Ecto neural progenitor cell (in vitro differentiated cells): ENCODE results near the gene NFYA.

ENCODE experiments used
- DNase-seq: peaks from one replicate; pipeline ENCODE4 v3.0.0-alpha.2; 2018; ENCODE audit warnings: low spot score

Gene NFYA

GRCh38 chr6:41072836-41073202 is at the start of gene NFYA:
TSS of gene NFYA (plus strand) at chr6:41072974. CDS start at chr6:41079090, 6,116 bp downstream.
- peak; percentile 100 for DNase-seq

DNA sequence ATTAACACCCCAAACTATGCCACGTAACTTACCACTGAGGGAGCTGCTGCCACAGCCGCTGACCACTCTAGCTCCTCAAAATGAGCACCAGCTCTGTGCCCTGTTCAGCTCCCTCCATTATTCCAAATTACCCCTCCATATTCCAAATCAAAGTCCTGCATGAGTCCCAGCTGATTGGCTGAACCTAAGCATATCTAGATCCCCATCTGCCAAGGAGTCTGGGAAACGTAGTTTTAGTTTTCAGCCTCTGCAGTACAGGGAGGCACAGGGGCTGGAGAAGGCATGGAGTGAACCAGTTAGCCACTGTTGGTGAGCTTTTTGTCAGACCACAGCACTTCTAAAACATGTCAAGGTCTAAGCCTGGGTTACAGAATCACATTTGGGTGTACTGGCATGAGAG is 49.7 kb upstream of the NFYA start:
- DNase-seq = no peak

DNA sequence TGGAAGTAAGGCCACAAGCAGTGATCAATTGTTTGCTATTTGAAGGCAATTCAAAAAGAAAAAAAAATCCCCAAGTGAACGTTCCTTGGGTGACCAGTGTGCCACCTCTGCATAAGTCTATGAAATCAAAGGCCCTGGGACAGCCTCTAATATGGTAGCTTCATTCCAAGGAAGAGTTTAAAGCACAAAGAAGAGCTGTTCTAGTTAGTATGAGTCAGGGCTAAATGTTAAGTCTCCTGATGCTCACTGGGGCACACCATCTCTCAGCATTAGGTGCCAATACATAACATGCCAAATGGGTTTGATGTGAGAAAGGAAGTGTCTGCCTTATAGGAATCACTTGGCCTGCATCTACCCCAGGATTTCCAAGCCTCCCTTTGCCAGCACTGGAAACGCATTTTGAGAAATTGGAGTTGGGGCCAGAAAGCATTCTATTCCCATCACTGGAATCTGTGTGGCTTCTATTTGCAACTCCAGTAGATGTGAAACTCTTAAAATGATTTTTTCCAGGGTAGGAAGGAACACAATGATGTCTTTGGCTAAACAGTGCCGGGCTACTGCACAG is 46.7 kb upstream of the NFYA start:
- no peak for DNase-seq

- DNase-seq = no peak
Measured at GRCh38 chr6:41027241-41027640, 45.5 kb upstream of the NFYA start.

DNA sequence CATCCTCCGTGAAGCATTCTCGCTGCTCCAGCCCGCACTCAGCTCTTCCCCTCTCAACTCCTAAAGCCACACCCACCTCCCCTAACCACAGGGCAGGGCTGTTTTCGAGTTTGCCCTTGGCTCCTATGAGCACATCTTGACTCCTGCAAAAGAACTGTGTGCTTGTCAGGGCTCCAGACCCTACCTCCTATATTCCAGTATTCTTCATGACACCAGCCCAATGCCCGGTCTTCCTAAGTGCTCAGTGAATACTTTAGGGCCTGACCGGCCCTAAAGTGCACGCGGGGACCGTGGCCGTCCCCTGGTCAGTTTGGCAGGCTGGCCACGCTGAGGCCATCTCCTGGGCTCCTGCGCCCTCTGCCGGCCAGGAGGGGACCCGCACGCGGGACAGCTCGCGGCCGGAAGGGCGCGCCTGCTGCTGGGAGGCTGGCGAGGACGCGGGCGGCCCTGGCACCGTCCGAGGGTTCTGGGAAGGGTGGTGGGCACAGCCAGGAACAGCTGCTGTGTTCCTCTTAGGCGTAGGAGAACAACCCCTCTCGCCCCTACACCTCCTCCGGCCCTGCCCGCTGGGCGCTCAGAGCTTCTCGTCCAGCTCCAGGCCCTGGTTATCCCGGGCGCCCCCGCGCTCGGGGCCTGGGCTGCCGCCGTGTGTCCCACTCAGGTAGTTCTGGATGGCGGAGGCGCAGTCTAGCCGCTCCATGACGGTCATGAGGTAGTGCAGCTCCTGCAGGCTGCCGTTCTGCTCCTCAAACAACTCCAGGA is 44.8 kb upstream of the NFYA start:
- DNase-seq = peak; percentile 91

- DNase-seq = no peak
Measured at GRCh38 chr6:41028561-41029412, 44.0 kb upstream of the NFYA start.

GRCh38 chr6:41032830-41033229 is 39.9 kb upstream of the NFYA start:
- no peak for DNase-seq

- DNase-seq = no peak
Measured at GRCh38 chr6:41033776-41034175, 39.0 kb upstream of the NFYA start.

DNA sequence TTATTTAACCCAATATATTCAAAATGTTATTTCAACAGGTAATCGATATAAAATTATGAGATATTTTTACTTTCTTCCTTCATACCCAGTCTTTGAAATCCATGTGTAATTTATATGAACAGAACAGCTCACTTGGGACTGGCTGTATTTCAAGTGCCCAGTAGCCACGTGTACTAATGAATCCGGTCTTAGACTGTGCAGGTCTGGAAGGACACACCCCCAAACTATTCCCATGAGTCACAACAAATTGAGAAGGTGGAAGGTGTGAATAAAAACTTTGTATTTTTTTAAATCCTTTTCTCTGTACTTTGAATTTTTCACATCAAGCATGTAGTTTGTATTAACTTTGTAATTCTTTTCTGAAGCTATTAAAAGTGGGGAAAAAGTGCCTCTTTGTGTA is 36.6 kb upstream of the NFYA start:
- DNase-seq = no peak

DNA sequence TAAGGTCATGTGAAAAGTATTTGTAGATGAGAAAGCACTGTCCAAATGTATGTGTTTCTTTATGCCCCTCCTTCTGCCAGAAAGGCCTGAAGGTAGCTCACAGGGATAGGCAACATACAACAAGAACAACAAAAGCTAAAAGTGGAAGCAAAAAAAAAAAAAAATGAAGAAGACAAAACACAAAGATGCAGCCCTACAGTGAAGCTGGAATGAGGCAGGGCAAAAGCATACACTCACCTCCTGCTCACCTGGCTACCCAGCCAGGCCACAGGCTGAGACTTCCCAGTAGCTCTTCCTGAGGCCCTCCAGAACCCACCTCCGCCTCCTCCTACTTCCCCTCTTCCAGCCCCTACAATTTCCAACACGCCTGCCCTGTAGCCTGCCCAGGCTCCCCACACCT is 36.2 kb upstream of the NFYA start:
- DNase-seq = no peak

DNA sequence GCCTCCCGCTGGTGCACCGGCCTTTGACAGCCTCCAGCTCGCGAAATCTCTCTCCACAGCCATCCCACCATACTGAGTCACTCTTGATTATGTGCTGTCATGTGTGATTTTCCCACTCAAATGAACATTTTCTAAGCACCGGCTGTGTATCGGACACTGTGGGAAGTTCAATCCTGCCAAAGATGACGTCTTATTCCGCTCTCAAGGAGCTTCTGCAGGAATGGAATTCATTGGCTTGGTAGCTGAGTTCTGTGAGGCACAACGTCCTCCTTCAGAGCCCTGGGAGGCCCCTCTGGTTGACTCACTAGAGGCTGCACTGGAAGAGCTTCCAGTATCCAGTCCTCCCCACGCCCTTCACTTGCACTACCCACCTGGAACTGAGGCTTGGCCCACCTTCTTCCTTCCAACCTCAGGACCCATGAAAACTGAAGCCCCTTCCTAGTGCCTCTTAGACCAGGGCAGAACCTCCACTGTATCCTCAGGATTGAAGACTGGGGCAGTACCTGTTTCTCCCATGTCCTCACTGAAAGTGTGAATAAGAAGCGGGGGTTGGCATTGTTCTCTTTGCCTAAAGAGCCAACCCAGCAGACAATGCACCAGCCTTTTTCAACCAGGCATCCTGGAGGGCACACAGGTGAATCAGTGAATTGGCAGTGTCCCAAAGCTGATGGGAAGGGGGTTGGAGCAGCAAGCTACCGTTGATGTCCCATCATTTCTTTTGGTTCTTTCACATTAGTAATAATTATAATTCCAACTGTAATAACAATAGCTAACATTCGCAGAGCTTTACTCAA is 35.5 kb upstream of the NFYA start:
- no peak for DNase-seq

DNA sequence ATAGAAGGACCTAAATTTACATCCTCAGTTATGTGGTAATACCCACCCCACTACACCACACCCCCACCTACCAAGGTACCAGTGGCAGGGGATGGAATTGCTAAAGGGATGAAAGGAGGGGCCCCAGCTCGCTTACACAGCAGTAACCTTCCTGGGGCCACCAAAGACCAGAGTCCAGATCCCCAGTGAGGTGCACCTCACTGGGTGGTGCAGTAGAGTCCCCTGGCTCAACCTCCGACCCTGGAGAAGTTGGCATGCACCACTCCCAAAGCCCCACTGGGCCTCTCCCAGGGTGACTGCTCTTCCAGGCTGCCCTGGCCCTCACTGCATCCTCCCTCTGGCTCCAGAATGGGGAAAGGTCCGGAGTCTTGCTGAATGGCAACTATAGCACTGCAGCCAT is 34.6 kb upstream of the NFYA start:
- DNase-seq = no peak

- peak; percentile 60 for DNase-seq
Measured at GRCh38 chr6:41039060-41039998, 33.4 kb upstream of the NFYA start, which contains the start of gene UNC5CL. TSS of gene UNC5CL (minus strand) at chr6:41039221. CDS start at chr6:41035074, 4,147 bp downstream.

- no peak for DNase-seq
Measured at GRCh38 chr6:41040101-41040939, 32.5 kb upstream of the NFYA start.

DNA sequence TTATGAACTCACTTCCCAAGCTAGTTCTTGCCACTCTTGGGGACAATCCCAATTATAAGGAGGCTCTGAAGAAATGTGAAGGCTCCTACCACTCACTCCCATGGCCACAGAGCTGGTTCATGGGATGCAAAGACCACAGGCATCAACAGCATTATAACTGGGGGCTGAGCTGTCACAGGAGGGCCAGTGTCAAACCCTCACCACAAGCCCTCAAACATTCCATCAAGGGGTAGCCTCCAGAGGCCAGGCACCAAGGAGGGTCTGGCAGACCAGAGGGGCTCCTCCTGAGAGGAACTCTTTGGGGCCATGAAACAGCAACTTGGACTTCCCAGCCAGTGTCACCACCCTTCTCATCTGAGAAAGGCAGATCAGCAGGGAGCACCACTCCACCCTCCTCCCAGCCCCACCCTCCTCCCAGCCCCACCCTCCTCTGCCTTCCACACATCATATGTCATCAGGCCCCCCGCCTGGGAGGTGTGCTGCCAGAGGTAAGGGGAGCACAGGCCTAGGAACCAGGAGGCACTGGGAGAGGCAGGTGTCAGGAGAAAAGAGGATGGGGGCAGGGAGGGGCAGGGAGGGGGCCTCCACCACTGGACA is 31.7 kb upstream of the NFYA start:
- DNase-seq = no peak

DNA sequence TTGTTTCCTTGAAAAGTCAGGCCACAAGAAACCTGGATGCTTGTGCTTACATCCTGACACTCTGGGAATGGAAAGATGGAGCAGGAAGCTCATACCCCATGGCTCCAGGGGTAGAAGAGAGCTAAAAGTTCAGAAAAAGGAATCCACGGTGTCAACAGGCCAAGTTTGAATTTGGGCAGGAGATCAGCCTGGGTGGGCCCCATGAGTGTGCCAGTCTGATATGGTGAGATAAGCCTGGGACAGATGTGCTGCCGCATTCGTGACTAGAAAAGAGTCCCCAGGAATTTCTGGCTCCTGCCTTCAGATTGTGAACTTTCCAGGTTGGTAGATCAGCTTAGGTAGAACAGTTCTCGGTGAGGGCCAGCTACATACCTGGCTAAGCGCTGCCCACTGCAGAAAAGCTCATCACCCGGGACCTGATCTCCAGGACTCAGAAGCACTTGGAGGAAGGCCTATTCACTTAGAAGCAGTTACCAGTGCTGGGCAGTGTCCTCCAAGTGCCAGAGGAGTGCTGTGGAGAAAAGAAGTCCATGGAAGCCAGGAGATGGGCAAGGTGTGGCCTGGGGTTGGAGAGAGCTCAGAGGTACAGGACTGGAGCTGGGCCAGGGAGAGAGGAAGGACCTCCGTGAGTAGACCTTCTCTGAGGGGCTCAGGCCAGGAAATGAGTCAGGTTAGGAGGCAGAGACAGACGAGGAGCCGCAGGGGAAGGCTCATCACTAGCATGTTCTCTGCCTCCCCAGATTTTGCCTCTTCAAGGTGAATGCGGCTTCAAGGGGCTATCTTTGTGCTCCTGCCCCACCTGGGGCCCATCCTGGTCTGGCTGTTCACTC is 30.3 kb upstream of the NFYA start, which contains the start of gene TSPO2:
Gene TSPO2 (plus strand): TSS at position 242 of the 830 bp plus-strand sequence. CDS start 519 bp downstream, at position 761.
- no peak for DNase-seq

- no peak for DNase-seq
Measured at GRCh38 chr6:41043151-41043550, 29.6 kb upstream of the NFYA start.

DNA sequence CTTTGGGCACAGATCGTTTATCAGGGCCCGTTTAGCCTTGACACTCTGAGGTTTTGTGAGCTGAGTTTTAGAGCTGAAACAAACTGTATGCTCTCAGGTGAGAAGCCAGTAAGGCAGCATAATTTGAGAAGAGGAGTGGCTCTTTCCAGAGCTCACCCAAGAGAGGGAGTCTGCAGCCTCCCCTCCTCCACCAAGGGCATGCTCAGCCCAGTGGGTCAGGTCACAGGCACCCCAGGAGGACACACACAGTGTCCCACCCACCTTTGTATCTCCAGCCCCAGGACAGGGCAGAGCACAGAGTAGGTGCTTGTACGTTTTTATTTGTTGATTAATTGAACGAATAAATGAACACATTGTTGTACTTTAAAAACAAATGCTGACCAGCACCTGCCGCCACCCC is 27.1 kb upstream of the NFYA start:
- DNase-seq = no peak

- no peak for DNase-seq
Measured at GRCh38 chr6:41046084-41046483, 26.7 kb upstream of the NFYA start.
